Measurements from ENCODE around the gene NEK5. TPM values are rescaled to one million over a fixed set of nuclear protein-coding genes. Genes with fewer than 3 reads are reported as not detected.

The NEK5 gene
- total and polyA plus RNA-seq, 2 of the 8 experiments (the other 6 are each of a cell fraction or from before 2014, with no cell fraction given) = 0.12 to 0.35 TPM

- H3K23ac ChIP-seq (ENCODE audit: insufficient read length) = no peak overlapping the region
- no peak overlapping the region for H3K4ac ChIP-seq (replicated peaks; ENCODE audit: insufficient read length, low read depth, low read length)
- no peak overlapping the region for H2BK120ac ChIP-seq (replicated peaks; ENCODE audit: low read depth, low read length)
- H3K18ac ChIP-seq (ENCODE audit: extremely low read depth, low read length) = no peak overlapping the region
- no peak overlapping the region for H2AK5ac ChIP-seq (ENCODE audit: low read depth, low read length)
- FAIRE-seq = no peak
- H4K8ac ChIP-seq (ENCODE audit: extremely low read depth, insufficient read depth, low read length) = no peak overlapping the region
- H3K4me1 ChIP-seq (replicated peaks in 1 of 4; ENCODE audit: control insufficient read depth in 3 of 4, insufficient read depth in 4 of 4, low read length in 3 of 4) = no peaks in the 10 kb centered on the region
- no peak overlapping the region for H2BK5ac ChIP-seq (ENCODE audit: low read depth, low read length)
- no peak overlapping the region for H2AFZ ChIP-seq (ENCODE audit: low read length)
- H3K79me1 ChIP-seq (ENCODE audit: low read depth, low read length) = no peaks in the 10 kb centered on the region
- no peak overlapping the region for H3K56ac ChIP-seq (replicated peaks; ENCODE audit: insufficient read length, low read depth, low read length)
- H2BK15ac ChIP-seq (ENCODE audit: low read length) = no peak overlapping the region
- DNase-seq (ENCODE audit: low read depth in 1 of 2, low spot score in 2 of 2) = no peak
- H2BK12ac ChIP-seq (ENCODE audit: low read depth, low read length) = no peak overlapping the region
- WGBS, 2 experiments (ENCODE audit: extremely low coverage in 1 of 2, insufficient coverage in 1 of 2, insufficient read length in 1 of 2, insufficient replicate concordance in 2 of 2, low coverage in 1 of 2, low lambda C conversion rate in 2 of 2, missing lambda C conversion rate in 1 of 2) = 87% methylated on average over 5 of the region's 5 CpGs; no CpG with 5 or more reads in 1 of the 2 experiments
- CTCF ChIA-PET (ENCODE audit: partially characterized antibody) = interaction anchor here (0.6 to 0.9 kb wide), 2 partner anchors 32 to 316 kb away, joined by 3 read pairs; no protein-coding TSS in a partner anchor
- H3K36me3 ChIP-seq (ENCODE audit: control insufficient read depth in 2 of 4, insufficient read depth in 4 of 4, low read length in 3 of 4) = peaks cover 0 to 44% (median 8%) of the 10 kb centered on the region in 4 experiments; a peak in 5 of 8 replicates
- H3K27ac ChIP-seq (ENCODE audit: low read depth, low read length) = no peak overlapping the region
- no peaks in the 10 kb centered on the region for H4K20me1 ChIP-seq (replicated peaks in 1 of 2; ENCODE audit: control insufficient read depth in 1 of 2, insufficient read depth in 2 of 2, low read length in 2 of 2)
- no peaks in the 10 kb centered on the region for H3K79me2 ChIP-seq (ENCODE audit: control insufficient read depth in 1 of 2, insufficient read depth in 2 of 2, low read length in 2 of 2)
- no peaks in the 10 kb centered on the region for H3K23me2 ChIP-seq (ENCODE audit: low read depth, low read length)
- no peak overlapping the region for H3K9ac ChIP-seq (replicated peaks in 1 of 4; ENCODE audit: extremely low read depth in 1 of 4, low read depth in 3 of 4, low read length in 3 of 4)
- H4K5ac ChIP-seq (ENCODE audit: insufficient read length, low read depth, low read length) = no peak overlapping the region
- H3K4me3 ChIP-seq (ENCODE audit: extremely low read depth in 1 of 4, insufficient read depth in 2 of 4, low read depth in 3 of 4, low read length in 4 of 4) = no peak overlapping the region
- no peak overlapping the region for H4K91ac ChIP-seq (replicated peaks; ENCODE audit: insufficient read length, low read length)
- no peak overlapping the region for H3K4me2 ChIP-seq (ENCODE audit: insufficient read depth in 1 of 2, low read depth in 2 of 2, low read length in 2 of 2)
- H3K9me3 ChIP-seq (ENCODE audit: insufficient read depth in 2 of 2, low read depth in 1 of 2, low read length in 1 of 2) = no peaks in the 10 kb centered on the region
- POLR2A ChIA-PET (ENCODE audit: partially characterized antibody) = interaction anchor here (1.1 kb wide), 1 partner anchor 25 kb away, joined by 3 read pairs; no protein-coding TSS in a partner anchor
- no peak overlapping the region for H2BK20ac ChIP-seq (ENCODE audit: low read length)
- no peak overlapping the region for H3K14ac ChIP-seq (ENCODE audit: insufficient read length)
- no peaks in the 10 kb centered on the region for H3K27me3 ChIP-seq (replicated peaks in 1 of 4; ENCODE audit: control insufficient read depth in 3 of 4, extremely low read depth in 1 of 4, insufficient read depth in 3 of 4, low read length in 3 of 4)
- no peak for TF ChIP-seq SAP30 (IDR thresholded peaks at IDR 0.05; ENCODE audit: insufficient read depth, insufficient replicate concordance, low read length)
- TF ChIP-seq RNF2 (IDR thresholded peaks at IDR 0.05; ENCODE audit: borderline replicate concordance, low read depth, low read length, missing control alignments, poor library complexity, severe bottlenecking) = no peak
- TF ChIP-seq GABPA (IDR thresholded peaks at IDR 0.05; ENCODE audit: borderline replicate concordance, insufficient read depth, low read length) = no peak
- no peak for TF ChIP-seq FOSL1 (IDR thresholded peaks at IDR 0.05; ENCODE audit: insufficient read depth, low read depth, low read length)
- no peak for TF ChIP-seq POLR2A (IDR thresholded peaks at IDR 0.05; ENCODE audit: control extremely low read depth in 1 of 2, low read depth in 2 of 2, low read length in 2 of 2)
- TF ChIP-seq CTBP2 (IDR thresholded peaks at IDR 0.05; ENCODE audit: borderline replicate concordance, insufficient read depth, insufficient read length, low read length) = no peak
- no peak for TF ChIP-seq RFX5 (IDR thresholded peaks at IDR 0.05; ENCODE audit: borderline replicate concordance, low read depth, low read length)
- TF ChIP-seq BCL11A (IDR thresholded peaks at IDR 0.05; ENCODE audit: low read depth in 2 of 2, low read length in 2 of 2) = no peak
- TF ChIP-seq BACH1 (IDR thresholded peaks at IDR 0.05; ENCODE audit: low read length) = no peak
- no peak for TF ChIP-seq ATF3 (IDR thresholded peaks at IDR 0.05; ENCODE audit: insufficient read depth, low read depth, low read length)
- TF ChIP-seq EGR1 (IDR thresholded peaks at IDR 0.05; ENCODE audit: borderline replicate concordance, low read depth, low read length) = no peak
- TF ChIP-seq SP4 (IDR thresholded peaks at IDR 0.05; ENCODE audit: low read length) = no peak
- TF ChIP-seq PHF8 (conservative IDR thresholded peaks at IDR 0.05; ENCODE audit: low read depth, low read length) = no peak
- TF ChIP-seq SP2 (IDR thresholded peaks at IDR 0.05; ENCODE audit: low read length) = no peak
Measured at GRCh38 chr13:52169839-52170238, 41.0 kb upstream of the NEK5 start.

All from H1 (cell line).